MM.1S (cell line): ENCODE measurements around the gene RASGEF1B.

Experiments
- DNase-seq: peaks from one replicate; pipeline ENCODE4 v3.0.0-alpha.2; 2015
- H2AFZ ChIP-seq: fragments of 300-600 bp; sonication (generic); 2 replicates; pipeline ENCODE4 v1.6.0; 2016; ENCODE audit warnings: antibody characterized with exemption, low read length
- H3F3A ChIP-seq: fragments of 300-600 bp; sonication (generic); 2 replicates; pipeline ENCODE4 v1.6.1; 2016; ENCODE audit warnings: mild to moderate bottlenecking, antibody characterized with exemption, low read length, moderate library complexity, mixed read lengths; ENCODE audit not compliant: insufficient read depth
- H3K27ac ChIP-seq: fragments of 300-600 bp; sonication (generic); 2 replicates; pipeline ENCODE4 v1.5.1; 2016; ENCODE audit warnings: mild to moderate bottlenecking, low read length
- H3K27me3 ChIP-seq: fragments of 300-600 bp; sonication (generic); replicated peaks from 2 replicates; pipeline ENCODE4 v1.6.0; 2016; ENCODE audit warnings: low read length; ENCODE audit not compliant: insufficient read depth
- H3K36me3 ChIP-seq: fragments of 300-600 bp; sonication (generic); replicated peaks from 2 replicates; pipeline ENCODE4 v1.6.1; 2016; ENCODE audit warnings: mild to moderate bottlenecking, low read length, mixed read lengths; ENCODE audit not compliant: insufficient read depth
- H3K4me1 ChIP-seq: fragments of 300-600 bp; sonication (generic); 2 replicates; pipeline ENCODE4 v1.6.1; 2016; ENCODE audit warnings: low read length, mixed read lengths
- H3K4me2 ChIP-seq: fragments of 300-600 bp; sonication (generic); 2 replicates; pipeline ENCODE4 v1.6.0; 2016; ENCODE audit warnings: low read depth, low read length
- H3K4me3 ChIP-seq: fragments of 300-600 bp; sonication (generic); 2 replicates; pipeline ENCODE4 v1.5.1; 2016; ENCODE audit warnings: low read length, mixed read lengths
- H3K79me2 ChIP-seq: fragments of 300-600 bp; sonication (generic); 2 replicates; pipeline ENCODE4 v1.6.1; 2016; ENCODE audit warnings: mixed run types, low read length, mixed read lengths
- H3K9ac ChIP-seq: fragments of 300-600 bp; sonication (generic); 2 replicates; pipeline ENCODE4 v1.6.1; 2016; ENCODE audit warnings: low read length, mixed read lengths
- H3K9me2 ChIP-seq: fragments of 300-600 bp; sonication (generic); replicated peaks from 2 replicates; pipeline ENCODE4 v1.6.1; 2016; ENCODE audit warnings: mild to moderate bottlenecking, low read length, mixed read lengths; ENCODE audit not compliant: insufficient read depth
- H3K9me3 ChIP-seq: fragments of 300-600 bp; sonication (generic); replicated peaks from 2 replicates; pipeline ENCODE4 v1.6.1; 2016; ENCODE audit warnings: mild to moderate bottlenecking, low read length, mixed read lengths; ENCODE audit not compliant: insufficient read depth
- H4K20me1 ChIP-seq: fragments of 300-600 bp; sonication (generic); 2 replicates; pipeline ENCODE4 v1.6.1; 2016; ENCODE audit warnings: mild to moderate bottlenecking, low read length, moderate library complexity, mixed read lengths; ENCODE audit not compliant: insufficient read depth
- EZH2 ChIP-seq: fragments of 300-600 bp; sonication (generic); optimal IDR thresholded peaks from 2 replicates; pipeline ENCODE3; 2017; ENCODE audit warnings: low read depth, mild to moderate bottlenecking, antibody characterized with exemption, low read length, mixed read lengths
- EZH2phosphoT487 ChIP-seq: fragments of 300-600 bp; sonication (generic); IDR thresholded peaks from 2 replicates; pipeline ENCODE4 v1.6.1; 2018; ENCODE audit warnings: antibody characterized with exemption, low read length
- TF ChIP-seq, protein P1 (sequence below): fragments of 300-600 bp; sonication (generic); IDR thresholded peaks from 2 replicates; pipeline ENCODE4 v1.5.1; 2016; ENCODE audit warnings: antibody characterized with exemption, low read length, mixed read lengths

The RASGEF1B gene

GRCh38 chr4:81447566-81448229 is 24.0 kb downstream of the RASGEF1B start:
- Histone ChIP-seq H3K4me2 (no peak overlapping the region), H3K27me3 (no peaks in the 10 kb centered on the region), H3K27ac (no peak overlapping the region), H3K79me2 (no peaks in the 10 kb centered on the region; the same call in 1 of the 2 replicates), H3K4me3 (no peak overlapping the region), H3K9me3 (no peaks in the 10 kb centered on the region), H3K4me1 (no peaks in the 10 kb centered on the region), H3K36me3 (peaks cover 2% of the 10 kb centered on the region), H2AFZ (no peak overlapping the region), H3F3A (no peaks in the 10 kb centered on the region), H3K9me2 (no peaks in the 10 kb centered on the region), H4K20me1 (no peaks in the 10 kb centered on the region), H3K9ac (no peak overlapping the region)
- TF ChIP-seq EZH2 (no peak), EZH2phosphoT487 (no peak)
- TF ChIP-seq, protein P1, sequence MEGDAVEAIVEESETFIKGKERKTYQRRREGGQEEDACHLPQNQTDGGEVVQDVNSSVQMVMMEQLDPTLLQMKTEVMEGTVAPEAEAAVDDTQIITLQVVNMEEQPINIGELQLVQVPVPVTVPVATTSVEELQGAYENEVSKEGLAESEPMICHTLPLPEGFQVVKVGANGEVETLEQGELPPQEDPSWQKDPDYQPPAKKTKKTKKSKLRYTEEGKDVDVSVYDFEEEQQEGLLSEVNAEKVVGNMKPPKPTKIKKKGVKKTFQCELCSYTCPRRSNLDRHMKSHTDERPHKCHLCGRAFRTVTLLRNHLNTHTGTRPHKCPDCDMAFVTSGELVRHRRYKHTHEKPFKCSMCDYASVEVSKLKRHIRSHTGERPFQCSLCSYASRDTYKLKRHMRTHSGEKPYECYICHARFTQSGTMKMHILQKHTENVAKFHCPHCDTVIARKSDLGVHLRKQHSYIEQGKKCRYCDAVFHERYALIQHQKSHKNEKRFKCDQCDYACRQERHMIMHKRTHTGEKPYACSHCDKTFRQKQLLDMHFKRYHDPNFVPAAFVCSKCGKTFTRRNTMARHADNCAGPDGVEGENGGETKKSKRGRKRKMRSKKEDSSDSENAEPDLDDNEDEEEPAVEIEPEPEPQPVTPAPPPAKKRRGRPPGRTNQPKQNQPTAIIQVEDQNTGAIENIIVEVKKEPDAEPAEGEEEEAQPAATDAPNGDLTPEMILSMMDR, result no peak
- no peak for DNase-seq

DNA sequence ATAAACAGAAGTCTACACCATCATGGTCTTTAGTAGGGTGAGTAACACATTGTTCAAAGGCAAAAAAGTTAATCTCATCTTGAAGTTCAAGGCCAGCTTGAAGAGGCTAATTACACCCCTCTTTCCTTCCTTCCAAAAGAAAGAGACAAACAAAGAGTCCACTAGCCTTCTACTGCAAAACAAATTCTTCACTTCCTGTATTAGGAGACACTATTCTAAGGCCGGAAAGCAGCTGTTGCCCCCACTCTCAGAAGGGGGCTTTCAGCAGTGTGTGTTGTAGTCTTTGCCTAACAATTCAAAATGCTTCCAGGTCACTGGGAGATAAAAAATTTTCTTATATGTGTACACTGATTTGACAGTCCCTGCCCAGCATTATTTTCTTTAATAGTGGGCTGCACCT is 25.1 kb downstream of the RASGEF1B start:
- Histone ChIP-seq H3K9me2 (no peaks in the 10 kb centered on the region), H4K20me1 (no peaks in the 10 kb centered on the region)

GRCh38 chr4:81445196-81445595 is 26.5 kb downstream of the RASGEF1B start:
- Histone ChIP-seq H3K9me2 (no peaks in the 10 kb centered on the region), H3F3A (no peaks in the 10 kb centered on the region), H3K27ac (no peak overlapping the region), H3K27me3 (no peaks in the 10 kb centered on the region), H3K4me1 (no peaks in the 10 kb centered on the region), H3K36me3 (no peaks in the 10 kb centered on the region; the same call in 1 of the 2 replicates), H2AFZ (no peak overlapping the region), H3K4me3 (no peak overlapping the region), H4K20me1 (no peaks in the 10 kb centered on the region), H3K9ac (no peak overlapping the region), H3K4me2 (no peak overlapping the region), H3K79me2 (no peaks in the 10 kb centered on the region), H3K9me3 (no peaks in the 10 kb centered on the region)
- no peak for TF ChIP-seq EZH2phosphoT487
- TF ChIP-seq EZH2, result no peak
- TF ChIP-seq, protein P1, result no peak
- no peak for DNase-seq

More for the DNA sequence above, 25.1 kb downstream of the RASGEF1B start:
- Histone ChIP-seq H3K4me3 (no peak overlapping the region), H2AFZ (no peak overlapping the region), H3K9ac (no peak overlapping the region), H3K79me2 (no peaks in the 10 kb centered on the region), H3K4me1 (no peaks in the 10 kb centered on the region), H3K27ac (no peak overlapping the region), H3K36me3 (no peaks in the 10 kb centered on the region), H3F3A (no peaks in the 10 kb centered on the region), H3K27me3 (no peaks in the 10 kb centered on the region), H3K9me3 (no peaks in the 10 kb centered on the region), H3K4me2 (no peak overlapping the region)
- DNase-seq, result no peak
- no peak for TF ChIP-seq EZH2phosphoT487
- TF ChIP-seq, protein P1, result no peak
- TF ChIP-seq EZH2, result no peak
